Activated naive CD4-positive, alpha-beta T cell (primary cell): Measurements from ENCODE around the gene SKIC8.
"Not testable (repeated sequence)": the region's sequence is repeated elsewhere in the genome, so short reads cannot be mapped to it uniquely, and the experiment has no call there.

Experiments used
- DNase-seq, 4 experiments: peaks; one replicate each; lab custom pipeline; 2025; lab: John Stamatoyannopoulos, UW

SKIC8 gene

DNA sequence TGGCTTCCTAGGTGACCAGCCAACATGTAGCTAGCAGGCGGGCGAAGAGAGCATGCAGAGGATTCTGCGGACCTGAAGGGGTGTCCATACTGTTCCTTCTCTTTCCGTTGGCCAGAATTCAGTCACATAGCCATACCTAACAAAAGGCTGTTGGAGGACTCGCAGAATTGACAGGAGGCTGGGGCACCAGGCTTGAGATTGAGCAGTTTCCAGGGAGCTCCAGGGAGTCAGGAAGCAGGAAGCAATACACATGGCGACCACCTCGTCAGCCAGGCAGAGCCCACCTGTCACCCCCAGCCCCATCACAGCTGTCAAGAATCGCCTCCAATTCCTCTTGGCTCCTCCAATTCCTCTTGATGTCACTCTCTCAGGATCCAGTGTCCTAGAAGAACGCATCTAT lies 48.3 kb downstream of the SKIC8 start:
- no peak for DNase-seq

DNA sequence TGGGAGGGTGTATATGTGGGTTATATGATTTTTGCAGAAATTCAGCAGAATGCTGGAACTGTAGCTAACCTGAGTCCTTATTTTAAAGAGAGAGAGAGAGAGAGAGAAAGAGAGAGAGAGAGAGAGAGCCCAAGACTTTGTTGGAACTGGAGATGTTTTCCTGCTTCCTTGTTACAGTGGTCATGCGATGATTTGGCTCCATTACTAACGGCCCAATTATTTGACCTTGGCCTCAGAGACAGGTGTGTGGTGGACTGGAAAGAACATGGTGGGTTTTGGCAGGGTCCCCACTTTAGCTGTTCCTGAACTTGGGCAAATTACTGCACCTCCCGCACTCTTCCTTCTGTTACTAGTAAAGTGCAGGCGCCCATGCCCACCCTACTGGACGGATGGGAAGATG lies 50.3 kb downstream of the SKIC8 start:
- DNase-seq, result no peak

DNA sequence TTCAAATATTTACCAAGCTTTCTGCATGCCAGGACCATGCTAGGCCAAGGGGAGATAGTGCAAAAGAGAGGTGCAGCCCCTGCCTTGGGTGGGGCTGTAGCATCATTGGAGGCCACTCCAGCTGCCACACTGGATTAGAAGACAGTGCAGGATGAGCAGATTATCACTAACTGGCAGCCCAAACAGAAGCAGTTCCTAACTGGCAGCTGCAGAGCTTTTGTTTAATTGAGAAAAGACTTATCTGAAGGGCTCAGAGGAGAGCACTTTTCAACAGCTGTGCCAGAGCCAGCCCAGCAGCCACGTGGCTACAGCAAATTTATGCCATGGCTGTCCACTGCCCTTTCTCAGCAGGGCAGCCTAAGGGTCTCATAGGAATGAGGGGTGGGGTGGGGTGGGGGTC lies 51.5 kb downstream of the SKIC8 start:
- DNase-seq, result no peak

DNA sequence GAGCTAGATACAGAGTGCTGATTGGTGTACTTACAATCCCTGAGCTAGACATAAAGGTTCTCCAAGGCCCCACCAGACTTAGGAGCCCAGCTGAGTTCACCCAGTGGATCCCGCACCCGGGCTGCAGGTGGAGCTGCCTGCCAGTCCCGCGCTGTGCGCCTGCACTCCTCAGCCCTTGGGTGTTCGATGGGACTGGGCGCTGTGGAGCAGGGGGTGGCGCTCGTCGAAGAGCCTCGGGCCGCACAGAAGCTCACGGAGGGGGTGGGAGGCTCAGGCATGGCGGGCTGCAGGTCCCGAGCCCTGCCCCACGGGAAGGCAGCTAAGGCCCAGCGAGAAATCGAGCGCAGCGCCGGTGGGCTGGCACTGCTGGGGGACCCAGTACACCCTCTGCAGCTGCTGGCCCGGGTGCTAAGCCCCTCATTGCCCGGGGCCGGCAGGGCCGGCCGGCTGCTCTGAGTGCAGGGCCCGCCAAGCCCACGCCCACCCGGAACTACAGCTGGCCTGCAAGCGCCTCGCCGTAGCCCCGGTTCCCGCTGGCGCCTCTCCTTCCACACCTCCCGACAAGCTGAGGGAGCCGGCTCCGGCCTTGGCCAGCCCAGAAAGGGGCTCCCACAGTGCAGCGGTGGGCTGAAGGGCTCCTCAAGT lies 53.3 kb downstream of the SKIC8 start:
- not testable (repeated sequence) for DNase-seq

DNA sequence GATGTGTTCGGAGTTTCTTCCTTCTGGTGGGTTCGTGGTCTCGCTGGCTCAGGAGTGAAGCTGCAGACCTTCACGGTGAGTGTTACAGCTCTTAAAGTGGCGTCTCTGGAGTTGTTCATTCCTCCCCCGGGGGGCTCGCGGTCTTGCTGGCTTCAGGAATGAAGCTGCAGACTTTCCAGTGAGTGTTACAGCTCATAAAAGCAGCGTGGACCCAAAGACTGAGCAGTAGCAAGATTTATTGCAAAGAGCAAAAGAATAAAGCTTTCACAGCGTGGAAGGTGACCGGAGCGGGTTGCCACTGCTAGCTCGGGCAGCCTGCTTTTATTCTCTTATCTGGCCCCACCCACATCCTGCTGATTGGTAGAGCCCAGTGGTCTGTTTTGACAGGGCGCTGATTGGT lies 54.0 kb downstream of the SKIC8 start:
- DNase-seq, result not testable (repeated sequence)

DNA sequence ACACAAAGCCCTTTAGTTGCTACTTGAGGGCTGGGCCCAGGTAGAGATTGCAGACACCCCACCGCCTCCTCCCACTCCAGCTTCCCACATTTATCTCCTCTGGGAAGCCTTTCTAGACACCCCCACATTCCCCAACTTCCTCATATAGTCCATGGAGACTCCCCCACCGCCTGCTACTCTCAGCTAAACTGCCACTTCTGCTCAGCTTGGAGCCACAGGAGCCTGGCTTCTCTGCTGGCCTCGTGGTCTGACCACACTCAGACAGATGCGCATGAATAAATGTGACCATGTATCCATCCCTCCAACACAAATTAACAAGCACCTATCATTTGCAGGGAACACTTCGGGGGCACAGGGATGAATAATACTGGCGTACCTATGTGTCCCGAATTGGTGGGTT lies 54.5 kb downstream of the SKIC8 start:
- no peak for DNase-seq

DNA sequence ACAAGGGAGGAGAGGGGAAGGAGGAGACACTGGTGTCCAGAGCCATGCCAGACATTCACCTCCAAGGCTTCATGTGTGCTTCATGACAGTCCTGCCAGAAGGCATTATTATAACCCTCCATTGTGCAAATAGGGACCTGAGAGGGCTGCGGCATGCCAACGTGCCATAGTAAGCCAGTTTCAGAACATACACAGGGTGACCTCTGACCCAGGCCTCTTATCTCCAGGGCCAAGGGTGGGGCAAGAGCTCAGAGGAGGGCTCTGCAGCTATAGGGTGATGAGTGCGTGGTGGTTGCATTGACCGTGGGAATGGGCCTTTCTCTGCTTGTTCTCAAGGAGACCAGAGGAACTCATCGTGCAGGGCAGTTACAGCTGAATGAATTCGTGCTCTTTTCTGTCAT lies 55.3 kb downstream of the SKIC8 start:
- DNase-seq, result no peak

DNA sequence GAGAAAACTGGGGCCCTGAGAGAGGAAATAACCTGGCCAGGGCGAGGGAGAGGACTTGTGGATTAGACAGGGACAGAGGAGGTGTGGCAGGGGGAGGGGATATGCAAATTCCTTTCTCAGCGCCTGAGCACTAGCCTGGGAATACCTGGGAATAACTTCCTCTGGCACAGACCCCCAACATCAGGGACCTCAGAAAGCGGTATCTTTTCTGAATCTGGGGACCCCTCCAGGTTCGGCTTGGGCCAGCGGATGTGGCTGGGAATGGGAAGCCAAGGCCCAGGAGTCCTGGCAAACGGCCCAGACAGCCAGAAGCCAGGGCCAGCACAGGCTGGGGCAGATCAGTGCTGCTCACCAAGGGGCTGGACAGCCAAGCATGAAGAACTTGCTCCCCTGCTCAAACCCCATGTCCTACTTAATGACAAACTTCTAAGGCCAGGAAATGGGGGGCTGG lies 55.9 kb downstream of the SKIC8 start:
- no peak for DNase-seq

DNA sequence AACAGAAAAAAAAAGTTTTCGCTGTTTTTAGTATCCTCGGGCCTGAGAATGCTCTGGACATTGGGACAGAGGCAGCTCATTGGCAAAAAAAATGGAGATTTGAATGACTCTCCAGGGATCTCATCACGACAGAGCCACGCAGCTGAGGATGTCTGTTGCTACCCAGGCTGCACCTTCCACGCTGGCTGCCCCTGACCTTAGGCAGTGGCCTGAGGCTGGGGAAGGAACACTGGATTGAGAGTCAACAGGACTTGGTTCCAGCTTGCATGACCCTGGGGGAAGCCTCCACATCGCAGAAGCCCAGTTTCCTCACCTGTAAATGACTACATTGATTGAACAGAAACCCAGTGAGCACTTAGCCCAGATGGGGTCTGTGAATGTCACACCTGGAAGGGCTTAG lies 56.4 kb downstream of the SKIC8 start:
- DNase-seq, result no peak

DNA sequence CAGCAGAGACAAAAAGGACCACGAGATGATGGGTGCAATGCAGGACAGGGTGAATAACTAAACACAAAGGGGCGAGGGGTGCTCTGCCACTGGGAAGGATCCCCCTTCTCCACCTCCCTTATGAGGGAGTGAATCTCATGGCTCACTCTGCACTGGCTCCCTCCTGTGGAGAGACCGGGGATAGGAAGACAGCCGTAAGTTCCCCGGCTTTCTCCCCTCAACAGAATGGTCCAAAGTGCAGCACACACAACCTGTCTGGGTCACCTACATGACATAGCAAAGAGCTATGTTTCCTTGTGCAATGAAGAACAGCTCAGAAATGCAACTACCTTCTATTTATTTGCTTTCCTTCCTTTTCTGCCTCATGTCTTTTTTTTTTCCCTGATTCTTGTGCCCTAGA lies 57.3 kb downstream of the SKIC8 start:
- no peak for DNase-seq

DNA sequence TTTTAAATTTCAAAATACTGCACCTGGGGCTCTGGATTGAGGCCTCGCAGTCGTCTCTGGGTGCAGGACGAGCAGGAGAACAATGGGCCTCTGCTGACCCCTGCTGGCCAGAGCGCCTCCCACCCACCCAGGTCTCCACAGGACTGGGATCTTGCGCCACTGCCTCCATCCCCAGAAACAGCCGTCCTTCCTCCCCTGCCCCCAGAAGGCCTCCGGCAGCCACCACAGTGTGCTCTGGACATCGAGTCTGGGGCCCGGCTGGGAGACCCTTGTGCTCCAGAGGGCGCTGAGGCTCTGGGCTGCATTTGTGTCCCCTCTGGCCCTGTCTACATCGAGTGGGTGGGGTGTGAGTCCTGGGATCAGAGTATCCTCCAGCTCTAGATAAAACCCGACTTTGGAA lies 58.4 kb downstream of the SKIC8 start:
- DNase-seq, result peak; percentile 41 to 79 (median 70)

DNA sequence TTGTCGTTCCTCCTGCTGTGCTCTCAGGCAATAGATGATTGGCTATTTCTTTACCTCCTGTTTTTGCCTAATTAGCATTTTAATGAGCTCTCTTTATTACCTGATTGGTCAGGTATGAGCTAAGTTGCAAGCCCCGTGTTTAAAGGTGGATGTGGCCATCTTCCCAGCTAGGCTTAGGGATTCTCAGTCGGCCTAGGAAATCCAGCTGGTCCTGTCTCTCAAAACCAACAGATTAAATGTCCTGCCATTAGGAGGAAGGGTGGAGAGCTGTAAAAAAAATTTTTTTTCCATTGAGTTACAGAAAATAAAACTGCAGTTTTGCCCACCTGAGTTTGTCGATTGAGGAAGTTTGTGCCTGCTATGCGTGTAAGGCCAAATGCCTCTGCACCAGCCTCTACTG lies 59.6 kb downstream of the SKIC8 start:
- no peak for DNase-seq

DNA sequence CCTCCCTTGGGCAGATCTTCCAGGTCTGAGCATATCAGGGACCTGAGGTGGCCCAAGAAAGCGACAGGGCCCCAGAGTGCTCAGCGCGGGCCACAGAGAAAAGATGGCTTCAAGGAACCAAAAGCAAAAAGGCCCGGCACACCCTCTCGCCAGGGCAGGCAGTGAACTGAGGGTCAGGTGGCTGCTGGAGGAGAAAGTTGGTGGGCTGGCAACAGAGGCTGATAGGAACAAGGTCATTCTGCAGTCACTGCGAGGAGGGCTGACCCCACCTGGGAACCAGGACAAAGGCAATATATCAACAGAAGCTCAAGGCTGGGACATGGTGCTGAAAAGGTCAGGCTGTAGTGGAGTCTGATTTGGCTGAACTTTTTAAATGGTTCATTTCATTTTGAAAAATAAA lies 62.3 kb downstream of the SKIC8 start:
- DNase-seq, result no peak

DNA sequence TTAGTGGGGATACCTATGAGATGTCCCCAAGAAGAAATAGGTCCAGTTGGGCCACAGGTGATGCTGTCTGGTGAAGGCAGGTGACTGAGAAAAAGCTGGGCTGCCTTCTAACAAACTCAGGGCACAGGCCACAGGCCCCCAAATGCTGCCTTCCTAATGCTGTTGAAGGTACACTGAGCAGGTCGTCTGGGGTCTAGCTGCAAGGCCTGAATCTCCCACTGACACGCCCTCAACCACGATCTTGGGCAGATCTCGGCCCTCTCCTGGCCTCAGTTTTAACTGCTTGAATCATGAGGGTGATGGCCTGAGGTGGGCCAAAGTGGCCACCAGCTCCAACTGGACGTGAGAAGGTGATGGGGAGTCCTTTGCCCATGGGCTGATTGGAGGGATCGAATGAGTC lies 62.9 kb downstream of the SKIC8 start:
- DNase-seq, result no peak

DNA sequence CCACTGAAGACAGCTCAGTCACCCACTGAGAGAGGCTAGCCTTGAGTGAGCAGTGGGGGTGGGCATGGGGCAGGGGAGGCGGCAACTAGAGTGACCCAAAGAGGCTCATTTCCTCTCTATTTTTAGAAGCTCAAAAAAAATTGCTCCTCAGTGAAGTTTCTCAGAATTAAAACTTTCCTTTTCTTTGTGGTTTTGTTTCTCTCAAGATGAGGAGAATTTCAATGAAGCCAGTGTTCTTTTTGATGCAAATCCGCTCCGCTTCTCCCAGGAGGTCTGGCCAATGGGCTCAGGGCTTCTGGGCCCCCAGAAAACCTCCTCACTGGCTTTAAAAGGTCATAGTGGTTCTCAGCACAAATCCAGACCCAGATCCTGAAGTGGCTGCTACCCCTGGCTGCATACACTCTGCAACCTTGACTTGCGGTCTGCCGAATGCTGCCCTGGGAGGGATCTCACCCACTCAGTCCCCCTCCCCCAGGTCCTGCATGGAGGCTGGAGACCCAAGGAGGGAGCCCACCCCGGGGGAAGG lies 64.8 kb downstream of the SKIC8 start, which contains the start of gene ACSBG1:
ACSBG1 (minus strand) TSS at position 51 of the 526 bp plus-strand sequence. CDS start 64 bp downstream, outside the sequence.
- no peak for DNase-seq

DNA sequence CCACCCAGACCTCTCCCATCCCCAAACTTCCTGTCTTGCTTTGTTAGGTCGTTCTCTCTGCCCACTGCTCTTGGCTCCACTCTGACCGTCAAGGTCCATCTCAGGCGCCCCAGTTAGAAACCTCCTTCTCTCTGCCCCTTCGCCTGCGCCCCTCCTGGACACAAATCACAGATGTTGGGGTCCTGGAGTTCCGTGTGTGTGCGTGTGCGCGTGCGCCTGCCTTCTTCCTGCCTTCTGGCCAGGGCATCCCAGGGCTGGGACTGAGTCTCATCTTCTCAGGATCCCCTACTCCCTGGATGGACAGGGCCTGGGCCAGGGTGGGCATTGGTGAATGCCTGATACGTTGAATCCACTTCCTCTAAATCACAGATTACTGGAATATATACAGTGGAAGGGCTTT lies 65.9 kb downstream of the SKIC8 start:
- no peak for DNase-seq
